Retinal pigment epithelial cell (primary cell): ENCODE data around the gene FTO.

Experiments
- DNase-seq: peaks from one replicate; pipeline ENCODE4 v3.0.0-alpha.2; 2010; ENCODE audit warnings: low read depth
- H3K4me3 ChIP-seq: 2 replicates; pipeline ENCODE4 v1.5.1; 2011; ENCODE audit warnings: mild to moderate bottlenecking, low read length, control low read depth, moderate library complexity
- TF ChIP-seq, protein P1 (sequence below): conservative IDR thresholded peaks from 2 replicates; pipeline ENCODE4 v1.5.1; 2011; ENCODE audit warnings: low read depth, low read length, control low read depth, inconsistent platforms

The FTO gene

DNA sequence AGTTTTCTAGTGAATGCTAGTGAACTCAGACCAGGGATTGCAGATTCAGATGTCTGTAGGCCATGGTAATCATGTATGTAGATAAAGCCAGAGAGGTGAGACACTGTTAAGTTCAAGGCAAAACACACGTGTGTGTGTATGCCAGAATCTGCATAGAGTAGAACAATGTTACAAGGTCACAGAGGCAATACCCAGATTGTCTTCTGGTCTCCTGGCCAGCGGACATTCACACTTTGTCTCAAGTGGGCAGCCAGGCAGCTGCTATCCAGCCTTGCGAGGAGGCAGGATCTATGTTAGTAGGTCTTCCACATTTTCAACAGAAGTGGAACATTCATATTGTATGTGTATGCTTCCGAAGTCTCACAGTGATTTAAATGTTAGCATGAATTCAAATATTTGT is 244.4 kb downstream of the FTO start:
- DNase-seq: no peak
- H3K4me3 ChIP-seq: no peak overlapping the region
- TF ChIP-seq, protein P1, sequence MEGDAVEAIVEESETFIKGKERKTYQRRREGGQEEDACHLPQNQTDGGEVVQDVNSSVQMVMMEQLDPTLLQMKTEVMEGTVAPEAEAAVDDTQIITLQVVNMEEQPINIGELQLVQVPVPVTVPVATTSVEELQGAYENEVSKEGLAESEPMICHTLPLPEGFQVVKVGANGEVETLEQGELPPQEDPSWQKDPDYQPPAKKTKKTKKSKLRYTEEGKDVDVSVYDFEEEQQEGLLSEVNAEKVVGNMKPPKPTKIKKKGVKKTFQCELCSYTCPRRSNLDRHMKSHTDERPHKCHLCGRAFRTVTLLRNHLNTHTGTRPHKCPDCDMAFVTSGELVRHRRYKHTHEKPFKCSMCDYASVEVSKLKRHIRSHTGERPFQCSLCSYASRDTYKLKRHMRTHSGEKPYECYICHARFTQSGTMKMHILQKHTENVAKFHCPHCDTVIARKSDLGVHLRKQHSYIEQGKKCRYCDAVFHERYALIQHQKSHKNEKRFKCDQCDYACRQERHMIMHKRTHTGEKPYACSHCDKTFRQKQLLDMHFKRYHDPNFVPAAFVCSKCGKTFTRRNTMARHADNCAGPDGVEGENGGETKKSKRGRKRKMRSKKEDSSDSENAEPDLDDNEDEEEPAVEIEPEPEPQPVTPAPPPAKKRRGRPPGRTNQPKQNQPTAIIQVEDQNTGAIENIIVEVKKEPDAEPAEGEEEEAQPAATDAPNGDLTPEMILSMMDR: no peak

DNA sequence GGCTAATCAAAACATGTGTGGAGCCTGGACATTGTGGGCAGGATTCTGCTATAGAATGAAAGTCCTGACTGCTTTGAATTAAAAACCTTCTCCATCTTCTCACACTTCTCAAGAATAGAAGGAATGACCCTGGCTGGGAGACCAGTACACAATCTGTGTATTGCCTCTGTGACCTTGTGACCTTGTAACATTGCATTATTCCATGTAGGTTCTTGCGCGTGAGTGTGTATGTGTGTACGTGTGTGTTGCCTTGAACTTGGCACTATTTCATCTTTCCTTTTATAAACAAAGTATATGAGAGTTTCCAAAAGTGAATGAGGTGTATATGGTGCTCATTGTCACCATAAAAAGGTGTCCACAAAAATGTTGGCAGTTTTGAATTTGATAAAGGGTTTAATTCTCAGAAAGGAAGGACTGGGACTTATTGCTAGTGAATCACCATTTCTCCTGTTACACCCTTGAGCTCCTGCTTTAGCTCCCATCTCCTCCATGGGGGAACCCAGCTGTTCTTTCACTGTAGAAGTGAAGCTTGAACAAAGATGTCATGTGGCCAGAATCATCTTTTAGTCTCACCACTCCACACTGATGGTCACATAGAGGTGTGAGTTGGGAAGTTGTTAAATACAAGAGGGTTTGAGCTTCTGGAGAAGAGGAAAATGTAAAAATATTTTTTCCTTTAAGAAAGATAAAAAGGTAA is 244.9 kb downstream of the FTO start:
- H3K4me3 ChIP-seq: no peak overlapping the region
- TF ChIP-seq, protein P1: no peak
- DNase-seq: no peak

DNA sequence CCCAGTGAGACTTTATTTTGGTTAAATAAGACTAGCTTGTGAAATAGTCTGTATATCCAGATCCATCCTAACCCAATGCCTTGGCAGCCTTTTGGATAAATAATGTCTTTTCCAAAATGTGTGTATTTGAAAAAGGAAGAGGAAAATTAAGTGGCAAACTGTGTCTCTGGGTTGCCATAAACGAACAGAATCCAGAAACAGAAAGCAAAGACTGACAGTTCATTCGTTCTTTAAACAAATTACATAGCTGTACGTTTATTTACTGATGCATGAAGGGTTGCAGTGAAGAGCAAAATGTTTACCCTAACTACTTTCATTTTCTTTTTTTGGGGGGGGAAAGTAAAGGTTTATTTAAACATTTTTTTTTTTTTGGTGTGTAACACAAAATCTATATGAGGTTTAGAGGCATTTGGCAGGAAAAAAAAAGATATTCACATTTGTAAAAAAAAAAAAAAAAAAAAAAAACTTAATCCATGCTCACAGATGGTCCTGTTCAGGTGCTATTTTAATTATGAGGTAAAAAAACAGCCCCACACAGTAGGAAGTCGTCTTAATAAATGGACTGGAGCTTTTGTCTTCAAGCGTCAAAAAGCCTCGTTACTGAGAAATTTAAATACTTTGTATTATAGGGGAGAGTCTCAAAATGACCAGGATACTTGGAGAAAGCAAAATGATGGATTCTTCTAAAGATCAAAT is 245.9 kb downstream of the FTO start:
- H3K4me3 ChIP-seq: no peak overlapping the region
- TF ChIP-seq, protein P1: no peak
- DNase-seq: no peak

DNA sequence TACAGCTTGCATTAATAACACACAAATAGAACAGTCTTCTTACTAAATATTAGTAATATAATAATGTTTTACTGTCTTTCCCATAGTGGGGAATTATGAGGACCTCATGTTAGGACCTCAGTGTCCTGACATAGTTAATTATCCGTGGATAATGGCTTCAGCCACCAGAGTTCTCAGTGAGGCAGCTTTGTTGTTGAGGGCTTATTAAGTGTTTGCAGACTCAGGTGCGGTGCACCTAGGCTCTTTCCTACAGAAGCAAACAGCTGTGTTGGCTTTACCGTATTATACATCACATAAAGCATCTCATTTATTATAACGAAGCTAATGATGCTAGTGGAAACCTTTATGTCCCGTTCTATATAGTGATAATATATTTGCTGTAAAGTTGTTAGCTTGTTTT is 246.7 kb downstream of the FTO start:
- H3K4me3 ChIP-seq: no peak overlapping the region
- no peak for DNase-seq
- TF ChIP-seq, protein P1: no peak

DNA sequence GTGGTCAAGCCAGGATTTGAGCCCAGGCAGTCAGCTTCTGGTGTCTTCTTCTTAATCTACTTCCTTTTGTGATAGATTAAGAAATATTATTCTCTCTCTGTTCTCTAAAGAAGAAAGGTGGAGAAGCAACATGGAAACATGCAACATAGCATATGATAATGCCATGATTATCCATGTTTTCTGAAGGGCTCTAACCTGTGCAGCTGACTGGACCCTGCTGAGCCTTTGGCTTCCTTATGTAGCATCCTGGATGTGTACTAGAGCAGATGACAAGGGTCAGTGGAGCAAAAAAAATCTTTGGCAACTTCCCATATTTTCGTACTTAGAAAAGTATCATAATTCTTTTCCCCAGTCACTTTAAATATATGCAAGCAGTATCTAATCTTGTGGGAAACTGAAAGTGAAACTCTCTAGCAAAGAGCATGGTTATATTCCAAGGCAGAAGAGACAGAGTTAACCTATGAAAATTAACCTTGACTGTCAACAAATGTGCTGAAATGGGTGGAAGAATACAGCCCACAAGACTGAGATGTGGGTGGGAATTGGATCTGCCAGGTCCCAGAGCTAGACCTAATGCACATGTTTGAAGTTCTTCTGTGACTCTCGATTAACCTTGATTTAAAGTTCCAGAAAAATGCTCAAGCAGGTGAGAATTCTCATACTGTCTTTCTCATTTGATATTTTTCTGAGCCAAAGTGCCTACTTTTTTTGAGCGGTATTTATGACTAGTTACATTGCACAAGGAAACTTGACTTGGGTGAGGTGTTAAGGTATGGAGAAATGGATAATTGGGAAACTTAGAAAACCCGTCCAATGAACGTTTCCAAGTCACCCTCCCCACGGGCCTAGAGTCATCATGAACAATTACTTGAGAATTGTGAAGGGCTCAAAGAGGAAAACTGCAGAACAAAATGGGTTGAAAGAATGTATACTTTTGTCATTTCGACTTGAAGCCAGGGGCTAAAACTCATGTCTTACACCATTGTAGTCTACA is 248.6 kb downstream of the FTO start:
- no peak overlapping the region for H3K4me3 ChIP-seq
- DNase-seq: no peak
- TF ChIP-seq, protein P1: no peak

DNA sequence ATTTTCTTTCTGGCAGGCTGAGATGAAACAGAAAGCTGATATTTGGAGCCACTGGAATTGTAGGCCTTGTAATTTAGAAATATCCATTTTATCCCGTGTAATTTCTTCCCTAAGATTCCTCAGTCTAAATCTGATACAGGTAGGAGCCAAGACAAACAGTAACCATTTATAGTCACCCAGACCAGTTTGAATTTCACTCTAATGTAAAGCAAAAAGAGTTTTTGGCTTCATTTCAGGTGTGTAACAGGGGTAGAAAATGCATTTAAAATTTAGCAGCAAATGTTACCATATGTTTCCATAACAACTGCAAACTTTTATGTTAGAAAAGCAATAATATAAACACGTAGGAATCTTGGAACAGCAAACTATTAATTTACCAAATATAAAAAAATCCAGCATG is 249.4 kb downstream of the FTO start:
- DNase-seq: no peak
- TF ChIP-seq, protein P1: no peak
- H3K4me3 ChIP-seq: no peak overlapping the region
